Endothelial cell of umbilical vein (primary cell): ENCODE results near the gene OR2Z1. TPM values are rescaled to one million over a fixed set of nuclear protein-coding genes. Genes with fewer than 3 reads are reported as not detected.
A peak's percentile ranks its signal among the peaks of the same experiment; 100 is the strongest.

Experiments used
- BruUV-seq: library from RNA; stranded (reverse); fragments of 400-500 nt; replicated peaks from 2 replicates; lab custom pipeline; 2021; lab: Mats Ljungman, UMichigan
- CTCF ChIA-PET: fragments of 300-600, 350-600 bp; sonication (Branson Sonifier 250); formaldehyde crosslinking; loops from one replicate; lab custom pipeline; 2021; ENCODE audit warnings: antibody characterized with exemption, inconsistent platforms; lab: Charles Lee
- POLR2A ChIA-PET: fragments of 300-600, 350-600 bp; sonication (Branson Sonifier 250); formaldehyde crosslinking; loops from one replicate; lab custom pipeline; 2021; ENCODE audit warnings: antibody characterized with exemption, inconsistent platforms; lab: Charles Lee
- DNase-seq: peaks from one replicate; pipeline ENCODE4 v3.0.0-alpha.2; 2011; ENCODE audit warnings: low read depth, low spot score
- FAIRE-seq: peaks from 2 replicates; lab custom pipeline; 2011; peaks lifted over from hg19 to GRCh38; lab: Jason Lieb, UNC
- H2AFZ ChIP-seq: 2 replicates; pipeline ENCODE4 v1.6.0; 2012; ENCODE audit warnings: low read depth, low read length, control low read depth, inconsistent platforms
- H3K27ac ChIP-seq: 2 replicates; pipeline ENCODE4 v1.5.1; 2011; ENCODE audit warnings: low read depth, mild to moderate bottlenecking, control low read depth, low read length, moderate library complexity; ENCODE audit not compliant: insufficient read depth
- H3K27me3 ChIP-seq, 2 experiments: 2 replicates each; pipeline versions ENCODE4 v1.6.0 to v1.6.1; 2011; ENCODE audit warnings: low read length in 2 of 2, mixed read lengths in 1 of 2; ENCODE audit not compliant: control insufficient read depth in 2 of 2, insufficient read depth in 2 of 2
- H3K36me3 ChIP-seq, 2 experiments: 2 replicates in 1 of 2; 3 replicates in 1 of 2; pipeline ENCODE4 v1.5.1; 2011; ENCODE audit warnings: low read length in 2 of 2, mild to moderate bottlenecking in 1 of 2, moderate library complexity in 1 of 2; ENCODE audit not compliant: control insufficient read depth in 2 of 2, insufficient read depth in 2 of 2; ENCODE audit errors: extremely low read depth in 1 of 2
- H3K4me1 ChIP-seq: 3 replicates; pipeline ENCODE4 v1.5.1; 2011; ENCODE audit warnings: mild to moderate bottlenecking, low read length; ENCODE audit not compliant: control insufficient read depth, insufficient read depth; ENCODE audit errors: extremely low read depth
- H3K4me2 ChIP-seq: 2 replicates; pipeline ENCODE4 v1.6.1; 2011; ENCODE audit warnings: low read length, control low read depth, mixed read lengths; ENCODE audit not compliant: insufficient read depth
- H3K4me3 ChIP-seq, 3 experiments: fragments of 200-600 bp in 1 of 3; sonication (generic), shearing (Covaris generic) in 1 of 3; replicated peaks in 1 of 3; 2 replicates each; pipeline ENCODE4 v1.5.1; 2011 to 2016; ENCODE audit warnings: control low read depth in 3 of 3, low read length in 3 of 3, mild to moderate bottlenecking in 2 of 3, inconsistent platforms in 1 of 3, low read depth in 1 of 3, moderate library complexity in 1 of 3; ENCODE audit not compliant: insufficient read depth in 1 of 3
- H3K79me2 ChIP-seq: 2 replicates; pipeline ENCODE4 v1.6.0; 2012; ENCODE audit warnings: low read length, inconsistent platforms; ENCODE audit not compliant: control insufficient read depth, insufficient read depth
- H3K9ac ChIP-seq: replicated peaks from 2 replicates; pipeline ENCODE3; 2011; ENCODE audit warnings: low read length, control low read depth; ENCODE audit not compliant: insufficient read depth; ENCODE audit errors: extremely low read depth
- H3K9me1 ChIP-seq: replicated peaks from 3 replicates; pipeline ENCODE4 v1.6.0; 2011; ENCODE audit warnings: mild to moderate bottlenecking, low read length; ENCODE audit not compliant: control insufficient read depth, insufficient read depth; ENCODE audit errors: extremely low read depth
- H3K9me3 ChIP-seq: replicated peaks from 2 replicates; pipeline ENCODE4 v1.5.1; 2012; ENCODE audit warnings: low read length, inconsistent platforms; ENCODE audit not compliant: control insufficient read depth, insufficient read depth
- H4K20me1 ChIP-seq: replicated peaks from 2 replicates; pipeline ENCODE3; 2011; ENCODE audit warnings: mild to moderate bottlenecking, low read length; ENCODE audit not compliant: control insufficient read depth, insufficient read depth; ENCODE audit errors: extremely low read depth
- FOS ChIP-seq: IDR thresholded peaks from 2 replicates; pipeline ENCODE4 v1.6.1; 2011; ENCODE audit warnings: mild to moderate bottlenecking, low read length, moderate library complexity, borderline replicate concordance; ENCODE audit not compliant: insufficient read depth
- POLR2AphosphoS5 ChIP-seq: IDR thresholded peaks from 2 replicates; pipeline ENCODE4 v1.6.1; 2012; ENCODE audit warnings: low read depth, mild to moderate bottlenecking, control low read depth, low read length, moderate library complexity; ENCODE audit not compliant: insufficient read depth
- dilution Hi-C: fragments of 300-500 bp; cut with MboI; formaldehyde crosslinking; loops from one replicate; pipeline ENCODE4 v1.15.0; 2019; ENCODE audit warnings: low sequenced_read_pairs; ENCODE audit not compliant: extremely low pct_ligation_motif_present
- intact Hi-C: fragments of 100-400 bp; cut with micrococcal nuclease; formaldehyde crosslinking; loops from one replicate; pipeline ENCODE4 v1.10.0; 2022
- polyA plus RNA-seq, 4 experiments: library from polyadenylated mRNA; depleted of rRNA in 3 of 4; stranded (reverse) in 3 of 4; unstranded in 1 of 4; fragments of >200 nt; gene quantifications; 2 replicates each; pipeline versions ENCODE4 v1.2.1 to v1.2.3, GENCODE V29; 2011 to 2012; ENCODE audit warnings: missing spikeins in 1 of 4
- total RNA-seq: library from RNA; stranded (reverse); gene quantifications from 2 replicates; pipeline ENCODE4 v1.2.3, GENCODE V29; 2021
- TF ChIP-seq, protein P1 (sequence below): IDR thresholded peaks from 2 replicates; pipeline ENCODE4 v1.6.1; 2011; ENCODE audit not compliant: insufficient read depth, insufficient read length
- TF ChIP-seq, protein P2 (sequence below), 2 donors: IDR thresholded peaks; 1 replicate in 1 of 2; 2 replicates in 1 of 2; pipeline ENCODE4 v1.5.1; 2011; ENCODE audit warnings: low read length in 2 of 2, mild to moderate bottlenecking in 2 of 2, moderate library complexity in 2 of 2, control low read depth in 1 of 2, inconsistent platforms in 1 of 2, low read depth in 1 of 2; ENCODE audit not compliant: insufficient read depth in 1 of 2; ENCODE audit errors: extremely low read depth in 1 of 2

OR2Z1 gene
- total and polyA plus RNA-seq, 2 donors (not counting 3 experiments of a cell fraction or from before 2014, with no cell fraction given) = not detected

DNA sequence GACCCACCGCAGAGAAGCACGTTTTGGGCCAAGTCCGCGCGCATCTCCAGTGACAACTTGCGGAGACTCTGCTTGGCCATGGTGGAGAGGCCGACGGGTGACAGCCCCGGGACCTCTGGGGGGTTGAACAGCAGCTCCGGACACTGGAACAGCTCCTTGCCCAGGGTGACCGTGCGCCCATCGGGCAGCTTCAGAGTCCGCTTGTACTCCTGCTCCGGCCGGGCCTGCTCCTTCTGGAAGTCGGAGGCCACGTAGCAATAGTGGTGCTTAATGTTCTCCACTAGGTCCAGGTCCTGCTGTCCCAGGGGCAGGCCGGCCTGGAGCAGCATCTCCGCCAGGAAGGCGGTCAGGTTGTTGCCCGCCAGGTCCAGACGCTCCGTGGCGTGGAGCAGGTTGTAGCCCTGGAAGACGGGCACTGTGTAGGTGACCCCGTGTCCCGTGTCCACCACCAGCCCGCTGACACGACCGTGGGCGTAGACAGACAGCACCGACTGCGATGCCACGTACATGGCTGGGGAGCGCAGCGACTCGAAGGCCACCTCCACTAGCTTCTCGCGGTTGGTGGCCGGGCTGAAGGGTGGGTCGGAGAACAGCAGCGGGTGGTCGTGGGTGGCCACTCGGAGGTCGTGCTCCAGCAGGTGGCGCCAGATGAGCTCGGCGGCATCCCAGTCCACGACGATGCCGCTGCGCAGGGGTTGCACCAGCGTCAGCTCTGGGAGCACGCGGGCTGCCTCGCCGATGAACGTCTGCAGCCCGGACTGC, 23.6 kb upstream of the OR2Z1 start:
- Histone ChIP-seq H3K9me1 (no peaks in the 10 kb centered on the region), H3K4me2 (no peak overlapping the region), H3K9ac (no peak overlapping the region), H2AFZ (no peak overlapping the region), H3K9me3 (no peaks in the 10 kb centered on the region), H3K36me3 (no peaks in the 10 kb centered on the region), H3K79me2 (no peaks in the 10 kb centered on the region), H3K27me3 (no peaks in the 10 kb centered on the region), H3K27ac (no peak overlapping the region), H3K4me1 (no peaks in the 10 kb centered on the region), H3K4me3 (no peak overlapping the region), H4K20me1 (no peaks in the 10 kb centered on the region)
- BruUV-seq = no TSS peak
- intact Hi-C loops (no loop called here), dilution Hi-C loops (no loop called here)
- no peak for FAIRE-seq
- ChIA-PET CTCF (no interaction called here), POLR2A (no interaction called here)
- TF ChIP-seq, protein P1, sequence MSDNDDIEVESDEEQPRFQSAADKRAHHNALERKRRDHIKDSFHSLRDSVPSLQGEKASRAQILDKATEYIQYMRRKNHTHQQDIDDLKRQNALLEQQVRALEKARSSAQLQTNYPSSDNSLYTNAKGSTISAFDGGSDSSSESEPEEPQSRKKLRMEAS = no peak
- TF ChIP-seq FOS (no peak), POLR2AphosphoS5 (no peak)
- TF ChIP-seq, protein P2, sequence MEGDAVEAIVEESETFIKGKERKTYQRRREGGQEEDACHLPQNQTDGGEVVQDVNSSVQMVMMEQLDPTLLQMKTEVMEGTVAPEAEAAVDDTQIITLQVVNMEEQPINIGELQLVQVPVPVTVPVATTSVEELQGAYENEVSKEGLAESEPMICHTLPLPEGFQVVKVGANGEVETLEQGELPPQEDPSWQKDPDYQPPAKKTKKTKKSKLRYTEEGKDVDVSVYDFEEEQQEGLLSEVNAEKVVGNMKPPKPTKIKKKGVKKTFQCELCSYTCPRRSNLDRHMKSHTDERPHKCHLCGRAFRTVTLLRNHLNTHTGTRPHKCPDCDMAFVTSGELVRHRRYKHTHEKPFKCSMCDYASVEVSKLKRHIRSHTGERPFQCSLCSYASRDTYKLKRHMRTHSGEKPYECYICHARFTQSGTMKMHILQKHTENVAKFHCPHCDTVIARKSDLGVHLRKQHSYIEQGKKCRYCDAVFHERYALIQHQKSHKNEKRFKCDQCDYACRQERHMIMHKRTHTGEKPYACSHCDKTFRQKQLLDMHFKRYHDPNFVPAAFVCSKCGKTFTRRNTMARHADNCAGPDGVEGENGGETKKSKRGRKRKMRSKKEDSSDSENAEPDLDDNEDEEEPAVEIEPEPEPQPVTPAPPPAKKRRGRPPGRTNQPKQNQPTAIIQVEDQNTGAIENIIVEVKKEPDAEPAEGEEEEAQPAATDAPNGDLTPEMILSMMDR (IDR thresholded peaks at IDR 0.05; ENCODE audit: extremely low read depth in 1 of 2, insufficient read depth in 1 of 2, low read depth in 1 of 2, low read length in 2 of 2) = peak in 1 of 2 donors; percentile 15
- DNase-seq = no peak
